Heart left ventricle (tissue), 16 donors: ENCODE results near the gene SMAD3. TPM values are rescaled to one million over a fixed set of nuclear protein-coding genes. Genes with fewer than 3 reads are reported as not detected.

Experiments
- ATAC-seq, 4 donors: fragments of 200-7000 bp; cut with Tn5 transposase; one replicate each; pipeline ENCODE4 v1.9.1; 2020 to 2022; ENCODE audit warnings: moderate library complexity in 4 of 4, mild to moderate bottlenecking in 3 of 4, moderate number of reproducible peaks in 1 of 4
- DNase-seq, 5 donors: peaks; one replicate each; pipeline ENCODE4 v3.0.0-alpha.2; 2020
- H3K27ac ChIP-seq, 12 donors: fragments of 200-600 bp; sonication (generic) in 4 of 12; one replicate each; pipeline versions ENCODE4 v1.5.0 to v1.8.0; 2016 to 2022; ENCODE audit warnings: mild to moderate bottlenecking in 2 of 12
- H3K27me3 ChIP-seq, 9 donors: fragments of 200-600 bp; sonication (generic) in 2 of 9; one replicate each; pipeline versions ENCODE4 v1.5.1 to v1.8.0; 2016 to 2022; ENCODE audit warnings: mild to moderate bottlenecking in 3 of 9
- H3K36me3 ChIP-seq, 9 donors: fragments of 200-600 bp; sonication (generic) in 2 of 9; one replicate each; pipeline versions ENCODE4 v1.5.0 to v1.8.0; 2018 to 2022; ENCODE audit warnings: mild to moderate bottlenecking in 2 of 9
- H3K4me1 ChIP-seq, 12 donors: fragments of 200-600 bp; sonication (generic) in 4 of 12; one replicate each; pipeline versions ENCODE4 v1.5.0 to v1.8.0; 2016 to 2022; ENCODE audit warnings: mild to moderate bottlenecking in 3 of 12
- H3K4me3 ChIP-seq, 12 donors: fragments of 200-600 bp; sonication (generic) in 4 of 12; one replicate each; pipeline versions ENCODE4 v1.5.0 to v1.8.0; 2017 to 2022; ENCODE audit warnings: mild to moderate bottlenecking in 9 of 12, moderate library complexity in 4 of 12
- H3K9me3 ChIP-seq, 12 donors: fragments of 200-600 bp; sonication (generic) in 4 of 12; one replicate each; pipeline versions ENCODE4 v1.5.0 to v1.8.0; 2016 to 2022; ENCODE audit warnings: mild to moderate bottlenecking in 1 of 12
- POLR2A ChIP-seq, 2 donors: fragments of 450-650 bp; IDR thresholded peaks; one replicate each; pipeline ENCODE4 v1.6.1; 2017; ENCODE audit warnings: antibody characterized with exemption in 2 of 2, mild to moderate bottlenecking in 2 of 2, moderate library complexity in 2 of 2
- WGBS, 4 donors: extraction: QIAGEN DNeasy Blood & Tissue Kit in 2 of 4; methylation state at CpG; one replicate each; pipeline versions ENCODE4 v1.1.5 to v1.1.7; 2013 to 2018; 5-methylcytosine and 5-hydroxymethylcytosine counted together
- intact Hi-C, 10 donors: fragments of 100-400 bp; cut with DNase I; formaldehyde crosslinking; loops; one replicate each; pipeline versions ENCODE4 v1.11.1 to v1.14.2; 2022
- polyA plus RNA-seq, 2 donors: library from polyadenylated mRNA; stranded (reverse); fragments of 200-250 nt; gene quantifications; one replicate each; pipeline ENCODE4 v1.2.3, GENCODE V29; 2013
- total RNA-seq, 9 donors: library from RNA; depleted of rRNA in 2 of 9; stranded (reverse); fragments of >200 nt in 2 of 9; fragmentation: NEBNext Ultra II Directional in 3 of 9; extraction: Animal tissue kit (Norgen Biotek cat#: 25700) in 3 of 9; gene quantifications; one replicate each; pipeline versions ENCODE4 v1.1.0 to v1.2.4, GENCODE V29; 2016 to 2023
- TF ChIP-seq, protein P1 (sequence below), 12 donors: fragments of 200-600 bp; sonication (generic) in 4 of 12; IDR thresholded peaks; one replicate each; pipeline versions ENCODE4 v1.5.0 to v1.8.0; 2018 to 2022; ENCODE audit warnings: antibody characterized with exemption in 12 of 12, mild to moderate bottlenecking in 5 of 12
- donor health status: ischemic (EF 13 %, LVEDD 7.1; RV severe dilation, severe dysfunction).
- donor health status: healthy with polysubstance abuse.
- donor health status: DM: no; HTN: yes; CAD: no.
- donor health status: DM: no; HTN: no; CAD: no.
- donor health status: ischemic (EF 25% LVEDD 6.9; RV normal size, moderate dysfunction).
- donor health status: ischemic (EF 25% LVEDD 5.7; RV mildly dilated, moderate dysfunction).
- donor health status: healthy.
- donor health status: DM: yes; HTN: yes; CAD: no.
- donor health status: ischemic (EF 35%, LVEDD 5.7; RV mildly dilated, moderate dysfunction).
- donor health status: nonischemic (EF 11% LVEDD 7.7; RV severe dilation, severe dysfunction).
- donor health status: DM: yes; HTN: yes; CAD: no.
- donor health status: PGD.
- donor health status: ischemic (EF 29% LVEDD 5.4; RV normal size, mild dysfunction).
- donor health status: nonischemic (EF 23%, LVEDD 6.1; RV moderate dilation, normal function).

Gene SMAD3
- total and polyA plus RNA-seq, 11 donors = 5.6 to 34.3 (median 15.3) TPM

DNA sequence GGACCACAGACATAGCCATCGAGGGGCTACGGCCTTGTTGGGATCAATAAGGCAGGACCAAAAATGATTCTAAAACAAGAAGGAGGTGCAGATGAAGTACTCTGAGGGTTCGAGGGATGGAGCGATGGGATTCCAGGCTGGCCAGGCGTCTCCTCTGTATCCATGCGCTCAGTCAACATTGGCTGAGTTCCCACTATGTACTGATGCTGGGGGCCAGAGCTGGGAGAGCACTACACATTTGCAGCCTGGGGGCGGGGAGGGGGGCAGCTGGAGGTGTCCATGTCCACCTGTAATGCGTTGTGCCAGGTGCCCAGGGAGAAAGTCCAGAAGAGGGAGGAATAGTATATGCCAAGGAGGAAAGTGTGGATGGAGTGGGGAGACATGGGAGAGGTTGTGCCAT lies 107.6 kb downstream of the SMAD3 start:
- ATAC-seq (no peak), DNase-seq (no peak)
- 82 to 96% (median 84%) methylated on average over 8 of the region's 8 CpGs for WGBS, 4 donors
- Histone ChIP-seq H3K4me3 (no peak overlapping the region), H3K27ac (no peak overlapping the region), H3K36me3 (peaks cover 0 to 75% (median 38%) of the 10 kb centered on the region in 9 donors), H3K4me1 (peaks cover 9 to 45% (median 20%) of the 10 kb centered on the region in 12 donors), H3K27me3 (no peaks in the 10 kb centered on the region), H3K9me3 (no peaks in the 10 kb centered on the region)
- intact Hi-C loops = no loop called here
- TF ChIP-seq, protein P1, sequence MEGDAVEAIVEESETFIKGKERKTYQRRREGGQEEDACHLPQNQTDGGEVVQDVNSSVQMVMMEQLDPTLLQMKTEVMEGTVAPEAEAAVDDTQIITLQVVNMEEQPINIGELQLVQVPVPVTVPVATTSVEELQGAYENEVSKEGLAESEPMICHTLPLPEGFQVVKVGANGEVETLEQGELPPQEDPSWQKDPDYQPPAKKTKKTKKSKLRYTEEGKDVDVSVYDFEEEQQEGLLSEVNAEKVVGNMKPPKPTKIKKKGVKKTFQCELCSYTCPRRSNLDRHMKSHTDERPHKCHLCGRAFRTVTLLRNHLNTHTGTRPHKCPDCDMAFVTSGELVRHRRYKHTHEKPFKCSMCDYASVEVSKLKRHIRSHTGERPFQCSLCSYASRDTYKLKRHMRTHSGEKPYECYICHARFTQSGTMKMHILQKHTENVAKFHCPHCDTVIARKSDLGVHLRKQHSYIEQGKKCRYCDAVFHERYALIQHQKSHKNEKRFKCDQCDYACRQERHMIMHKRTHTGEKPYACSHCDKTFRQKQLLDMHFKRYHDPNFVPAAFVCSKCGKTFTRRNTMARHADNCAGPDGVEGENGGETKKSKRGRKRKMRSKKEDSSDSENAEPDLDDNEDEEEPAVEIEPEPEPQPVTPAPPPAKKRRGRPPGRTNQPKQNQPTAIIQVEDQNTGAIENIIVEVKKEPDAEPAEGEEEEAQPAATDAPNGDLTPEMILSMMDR (IDR thresholded peaks at IDR 0.05) = no peak
- TF ChIP-seq POLR2A (IDR thresholded peaks at IDR 0.05) = no peak

DNA sequence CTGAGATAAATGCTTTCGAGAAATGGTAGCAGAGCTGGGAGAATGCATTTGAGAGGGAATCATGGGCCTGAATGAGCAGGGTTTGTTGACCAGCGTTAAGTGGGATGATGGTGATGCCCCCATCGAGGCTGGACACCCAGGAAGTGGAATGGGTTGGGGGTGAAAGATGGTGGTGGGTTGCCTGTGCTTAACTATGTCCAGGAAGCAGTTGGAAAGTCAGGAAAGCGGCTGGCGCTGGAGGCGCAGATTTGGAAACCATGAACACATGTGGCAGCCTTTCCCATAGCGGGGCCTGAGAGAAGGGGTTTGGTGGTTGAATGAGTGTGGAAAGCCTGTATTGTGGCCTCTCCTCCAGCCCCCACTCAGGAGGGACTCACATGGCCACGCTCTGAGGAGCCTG lies 108.4 kb downstream of the SMAD3 start:
- WGBS, 4 donors = 92 to 98% (median 96%) methylated on average over 8 of the region's 8 CpGs
- TF ChIP-seq, protein P1 (IDR thresholded peaks at IDR 0.05) = no peak
- TF ChIP-seq POLR2A (IDR thresholded peaks at IDR 0.05) = no peak
- DNase-seq (no peak), ATAC-seq (no peak)
- H3K36me3 ChIP-seq = peaks cover 0 to 70% (median 38%) of the 10 kb centered on the region in 9 donors
- H3K27ac ChIP-seq = no peak overlapping the region
- no peaks in the 10 kb centered on the region for H3K27me3 ChIP-seq
- no peaks in the 10 kb centered on the region for H3K9me3 ChIP-seq
- H3K4me1 ChIP-seq = peaks cover 9 to 44% (median 23%) of the 10 kb centered on the region in 12 donors
- intact Hi-C loops = no loop called here
- H3K4me3 ChIP-seq = no peak overlapping the region

DNA sequence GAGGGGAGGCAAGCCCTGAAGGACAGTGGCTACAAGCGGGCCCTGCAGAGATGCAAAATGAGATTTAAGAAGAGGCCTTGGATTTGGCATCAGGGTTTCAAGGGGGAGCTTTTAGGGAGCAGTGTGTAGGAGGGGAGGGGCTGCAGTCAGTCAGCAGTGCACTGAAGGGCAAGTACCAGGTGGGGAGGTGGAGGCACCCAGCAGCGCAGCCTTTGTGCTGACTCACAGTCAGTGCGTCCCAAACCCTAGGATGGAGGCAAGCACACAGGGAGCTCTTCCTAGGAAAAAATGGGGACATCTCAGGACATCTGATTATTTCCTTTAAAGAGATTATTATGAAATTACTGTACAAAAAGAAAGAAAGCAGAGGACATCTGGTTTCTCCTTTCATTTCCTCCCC lies 109.0 kb downstream of the SMAD3 start:
- Histone ChIP-seq H3K4me3 (no peak overlapping the region), H3K27me3 (no peaks in the 10 kb centered on the region), H3K4me1 (peaks cover 9 to 44% (median 24%) of the 10 kb centered on the region in 12 donors), H3K9me3 (no peaks in the 10 kb centered on the region), H3K36me3 (peaks cover 0 to 70% (median 32%) of the 10 kb centered on the region in 9 donors), H3K27ac (no peak overlapping the region)
- intact Hi-C loops = no loop called here
- DNase-seq = no peak
- no peak for ATAC-seq
- 96 to 100% (median 98%) methylated on average over 3 of the region's 3 CpGs for WGBS, 4 donors
- TF ChIP-seq, protein P1 (IDR thresholded peaks at IDR 0.05) = no peak
- no peak for TF ChIP-seq POLR2A (IDR thresholded peaks at IDR 0.05)

DNA sequence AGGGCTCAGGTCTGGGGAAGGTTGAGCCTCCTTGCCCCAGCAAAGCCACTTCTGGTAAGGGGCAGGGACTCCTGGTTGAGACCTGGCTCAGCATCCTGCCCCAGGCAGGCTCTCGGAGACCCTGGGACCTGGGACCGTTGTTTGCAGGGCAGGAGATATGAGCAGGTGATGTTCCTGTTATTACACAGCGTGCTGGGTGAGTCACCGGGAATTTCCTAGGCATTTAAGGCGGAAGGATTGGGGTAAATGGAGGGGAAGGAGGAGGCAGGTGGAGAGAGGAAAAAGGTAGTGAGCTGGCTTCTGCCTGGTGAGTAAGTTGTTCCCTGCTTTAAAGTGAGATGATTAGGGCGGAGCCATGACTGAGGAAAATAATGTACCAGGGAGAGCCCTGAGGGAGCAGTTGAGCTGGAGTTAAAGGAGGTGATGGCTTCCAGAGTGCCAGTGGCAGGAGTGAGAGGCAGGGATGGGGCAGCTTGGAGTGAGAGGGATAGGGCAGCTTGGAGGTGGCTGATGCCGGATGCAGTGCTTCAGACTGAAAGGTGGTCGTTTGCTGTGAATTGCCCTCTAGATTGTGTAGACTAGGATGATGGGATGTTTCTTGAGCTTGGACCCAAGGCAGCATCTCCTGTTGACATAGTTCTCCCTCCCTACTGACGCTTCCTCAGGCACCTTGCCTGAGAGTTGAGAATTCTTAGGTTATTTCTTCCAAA lies 109.6 kb downstream of the SMAD3 start:
- intact Hi-C loops = no loop called here
- H3K9me3 ChIP-seq = no peaks in the 10 kb centered on the region
- TF ChIP-seq, protein P1 (IDR thresholded peaks at IDR 0.05) = no peak
- no peak for TF ChIP-seq POLR2A (IDR thresholded peaks at IDR 0.05)
- no peak overlapping the region for H3K4me3 ChIP-seq
- peaks cover 0 to 71% (median 26%) of the 10 kb centered on the region in 9 donors for H3K36me3 ChIP-seq
- H3K27ac ChIP-seq = peak overlapping the region in 4 of 12 donors; percentile 1 to 50 (median 28)
- DNase-seq (no peak), ATAC-seq (no peak)
- 87 to 91% (median 89%) methylated on average over 9 of the region's 9 CpGs for WGBS, 4 donors
- peaks cover 9 to 44% (median 25%) of the 10 kb centered on the region in 12 donors for H3K4me1 ChIP-seq
- H3K27me3 ChIP-seq = no peaks in the 10 kb centered on the region
